ENCODE data around the gene SPSB1. TPM values are rescaled to one million over a fixed set of nuclear protein-coding genes. Genes with fewer than 3 reads are reported as not detected.

The SPSB1 gene
- total and polyA plus RNA-seq, 12 donors = 1.4 to 14.0 (median 9.9) TPM

DNA sequence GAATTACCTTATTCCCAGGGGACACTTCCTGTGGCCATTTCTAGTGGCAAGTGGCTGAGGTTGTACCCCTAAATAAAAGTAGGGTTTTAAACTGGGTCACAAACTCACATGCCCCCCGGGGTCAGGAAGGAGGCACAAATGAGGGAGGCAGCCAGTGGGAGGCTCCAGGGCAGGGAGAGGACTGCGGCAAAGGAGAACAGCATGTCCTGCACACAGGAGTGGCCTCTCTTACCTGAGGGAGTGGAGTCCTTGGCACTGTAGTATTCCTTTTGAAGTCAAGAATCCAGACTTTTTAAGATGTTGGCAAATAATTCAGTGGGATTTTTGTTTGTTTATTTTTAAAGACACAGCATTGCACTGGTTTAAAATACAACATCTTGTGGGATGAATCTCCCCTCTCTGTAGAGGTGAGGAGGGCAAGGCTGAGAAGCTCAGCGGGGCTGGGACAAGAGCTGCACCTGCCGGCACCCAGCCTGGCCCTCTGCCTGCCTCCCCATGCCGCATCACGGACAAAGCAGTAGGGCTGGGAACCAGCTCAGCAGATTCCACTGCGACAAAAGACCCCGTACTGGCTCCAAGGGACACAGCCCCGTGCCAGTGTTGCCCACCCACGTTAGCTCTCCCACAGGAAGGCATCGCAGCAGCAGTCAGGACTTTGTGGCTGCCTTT lies 22.2 kb downstream of the SPSB1 start:
- no peak for DNase-seq
- no peak overlapping the region for H3K4me3 ChIP-seq
- peak overlapping the region in 1 of 5 donors; percentile 52 for H3K27ac ChIP-seq
- peaks cover 0 to 9% of the 10 kb centered on the region in 2 donors for H3K4me1 ChIP-seq (replicated peaks in 1 of 2)
- no peaks in the 10 kb centered on the region for H3K36me3 ChIP-seq (replicated peaks in 1 of 2)
- TF ChIP-seq POLR2A (IDR thresholded peaks at IDR 0.05) (no peak), CTCF (IDR thresholded peaks at IDR 0.05) (no peak)
- no peaks in the 10 kb centered on the region for H3K9me3 ChIP-seq (replicated peaks in 1 of 3)
- no peaks in the 10 kb centered on the region for H3K27me3 ChIP-seq
- intact Hi-C loops (cut with DNase I) = no loop called here
- 78 to 89% (median 85%) methylated on average over 7 to 11 of the region's 11 CpGs for WGBS, 4 donors

DNA sequence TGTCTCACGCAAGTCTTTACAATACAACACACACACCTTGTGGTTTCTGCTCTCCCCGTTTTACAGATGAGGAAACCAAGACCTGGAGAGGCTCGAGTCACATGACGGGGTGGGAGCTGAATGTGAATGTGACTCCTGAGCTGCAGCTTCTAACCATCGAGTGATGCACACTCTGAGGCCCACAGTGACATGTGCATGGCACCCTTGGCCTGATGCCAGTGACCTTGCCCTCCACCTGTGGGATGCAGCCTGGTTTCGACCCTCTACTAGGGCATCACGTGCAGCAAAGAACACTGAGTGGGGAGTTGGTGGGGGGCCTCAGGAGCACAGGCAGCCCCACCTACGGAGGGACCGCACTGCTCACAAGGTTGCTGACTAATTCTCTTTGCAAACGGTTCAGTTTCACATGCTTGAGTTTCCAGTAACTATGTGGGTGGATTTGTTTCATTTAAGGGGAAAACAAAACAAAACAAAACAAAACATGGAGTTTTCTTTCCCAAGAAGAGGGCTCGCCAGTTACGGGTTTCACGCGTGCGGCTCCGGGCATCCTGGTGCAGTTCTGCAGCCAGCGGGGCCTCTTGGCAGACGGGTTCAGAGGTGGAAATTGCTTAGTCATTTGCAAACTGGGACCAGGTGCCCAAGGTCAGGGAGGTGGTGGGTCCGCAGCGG lies 22.9 kb downstream of the SPSB1 start:
- Histone ChIP-seq H3K4me1 (replicated peaks in 1 of 2) (peaks cover 0 to 9% of the 10 kb centered on the region in 2 donors), H3K27me3 (no peaks in the 10 kb centered on the region), H3K36me3 (replicated peaks in 1 of 2) (no peaks in the 10 kb centered on the region), H3K27ac (peak overlapping the region in 2 of 5 donors; percentile 23 to 52), H3K4me3 (no peak overlapping the region), H3K9me3 (replicated peaks in 1 of 3) (no peaks in the 10 kb centered on the region)
- intact Hi-C loops (cut with DNase I) = no loop called here
- WGBS, 4 donors = 45 to 50% (median 48%) methylated on average over 15 to 20 of the region's 20 CpGs
- TF ChIP-seq POLR2A (IDR thresholded peaks at IDR 0.05) (no peak), CTCF (IDR thresholded peaks at IDR 0.05) (no peak)
- peak in 3 of 7 donors; percentile 33 to 43 (median 35) for DNase-seq

DNA sequence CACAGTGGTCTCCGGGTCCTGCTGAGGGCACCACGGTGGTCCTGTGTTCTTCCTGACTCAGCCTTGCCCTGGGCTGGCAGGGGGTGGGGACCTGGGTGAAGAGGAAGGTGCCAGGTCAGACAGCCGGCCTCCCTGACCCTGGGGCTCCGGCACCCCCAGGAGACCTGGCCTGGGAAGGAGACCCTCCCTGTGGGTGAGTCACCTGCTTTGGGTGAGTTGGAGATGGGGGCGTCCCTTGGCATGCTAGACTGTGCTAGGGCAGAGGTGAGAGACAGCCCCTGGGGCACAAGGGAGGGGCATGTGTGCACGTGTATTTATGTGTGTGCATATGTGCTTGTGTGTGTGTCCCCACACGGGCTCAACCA lies 23.4 kb downstream of the SPSB1 start:
- intact Hi-C loops (cut with DNase I) = no loop called here
- no peaks in the 10 kb centered on the region for H3K9me3 ChIP-seq (replicated peaks in 1 of 3)
- TF ChIP-seq CTCF (IDR thresholded peaks at IDR 0.05) = no peak
- TF ChIP-seq POLR2A (IDR thresholded peaks at IDR 0.05) = no peak
- no peak overlapping the region for H3K27ac ChIP-seq
- H3K4me3 ChIP-seq = no peak overlapping the region
- no peak for DNase-seq
- no peaks in the 10 kb centered on the region for H3K27me3 ChIP-seq
- H3K36me3 ChIP-seq (replicated peaks in 1 of 2) = no peaks in the 10 kb centered on the region
- H3K4me1 ChIP-seq (replicated peaks in 1 of 2) = peaks cover 0 to 9% of the 10 kb centered on the region in 2 donors
- 50 to 57% (median 53%) methylated on average over 2 to 7 of the region's 7 CpGs for WGBS, 4 donors

DNA sequence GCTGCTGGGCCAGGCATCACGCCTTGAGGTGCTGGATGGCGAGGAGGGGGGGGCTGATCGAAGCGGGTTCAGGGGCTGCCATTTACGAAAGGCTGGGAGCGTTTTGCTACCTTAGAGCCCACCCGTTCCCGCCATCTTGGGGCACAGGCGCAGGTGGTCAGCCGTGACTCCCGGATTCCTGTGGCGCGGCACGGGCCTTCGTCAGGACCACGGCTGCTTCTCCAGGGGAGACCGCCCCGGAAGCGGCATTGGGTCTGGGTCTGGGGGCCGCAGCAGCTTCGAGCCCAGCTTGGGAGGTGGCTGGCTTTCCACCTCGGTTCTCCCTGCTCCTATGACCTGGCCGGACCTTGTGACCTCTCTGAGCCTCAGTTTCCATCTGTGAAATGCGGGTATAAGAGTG lies 23.8 kb downstream of the SPSB1 start:
- no peaks in the 10 kb centered on the region for H3K9me3 ChIP-seq (replicated peaks in 1 of 3)
- intact Hi-C loops (cut with DNase I) = no loop called here
- no peak for DNase-seq
- no peak overlapping the region for H3K4me3 ChIP-seq
- H3K36me3 ChIP-seq (replicated peaks in 1 of 2) = no peaks in the 10 kb centered on the region
- 94 to 95% (median 94%) methylated on average over 24 of the region's 24 CpGs; no CpG with 5 or more reads in 1 of the 4 donors for WGBS, 4 donors
- no peak overlapping the region for H3K27ac ChIP-seq
- peaks cover 0 to 9% of the 10 kb centered on the region in 2 donors for H3K4me1 ChIP-seq (replicated peaks in 1 of 2)
- no peaks in the 10 kb centered on the region for H3K27me3 ChIP-seq
- TF ChIP-seq POLR2A (IDR thresholded peaks at IDR 0.05) (no peak), CTCF (IDR thresholded peaks at IDR 0.05) (no peak)
